ENCODE results near the gene IMMP2L. TPM values are rescaled to one million over a fixed set of nuclear protein-coding genes. Genes with fewer than 3 reads are reported as not detected.

The IMMP2L gene
- total RNA-seq, 1 donor from 2014 or later, result 11.2 TPM

- Mint-ChIP-seq H3K4me1 (ENCODE audit: unreplicated experiment) (no peaks in the 10 kb centered on the region), H3K27ac (ENCODE audit: unreplicated experiment) (no peak overlapping the region), H3K27me3 (ENCODE audit: unreplicated experiment) (no peaks in the 10 kb centered on the region), H3K9me3 (ENCODE audit: unreplicated experiment) (no peaks in the 10 kb centered on the region), H3K4me3 (ENCODE audit: unreplicated experiment) (no peak overlapping the region), H3K36me3 (ENCODE audit: low read depth, unreplicated experiment) (no peaks in the 10 kb centered on the region)
- no peak for DNase-seq (ENCODE audit: low spot score)
- TF ChIP-seq CTCF (IDR thresholded peaks at IDR 0.05; ENCODE audit: unreplicated experiment), result no peak
Observed at GRCh38 chr7:111424768-111425167, 137.5 kb downstream of the IMMP2L start.

DNA sequence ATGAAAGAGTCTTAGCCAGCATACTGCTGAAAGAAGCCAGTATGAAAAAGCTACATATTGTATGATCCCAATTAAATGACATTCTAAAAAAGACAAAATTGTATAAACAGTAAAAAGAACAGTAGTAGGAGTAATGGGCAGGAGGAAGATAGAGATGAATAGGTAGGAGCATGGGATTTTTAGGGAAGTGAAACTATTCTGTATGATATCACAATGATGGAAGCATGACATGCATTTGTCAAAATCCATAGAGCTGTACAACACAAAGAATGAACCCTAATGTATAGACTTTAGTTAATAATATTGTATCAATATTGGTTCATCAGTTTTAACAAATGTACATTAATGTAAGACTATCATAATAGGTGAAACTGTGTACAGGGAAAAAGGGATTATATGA, 147.9 kb downstream of the IMMP2L start:
- Mint-ChIP-seq H3K36me3 (ENCODE audit: low read depth, unreplicated experiment) (no peaks in the 10 kb centered on the region), H3K27me3 (ENCODE audit: unreplicated experiment) (peaks cover 2% of the 10 kb centered on the region), H3K4me3 (ENCODE audit: unreplicated experiment) (no peak overlapping the region), H3K9me3 (ENCODE audit: unreplicated experiment) (no peaks in the 10 kb centered on the region), H3K4me1 (ENCODE audit: unreplicated experiment) (peaks cover 4% of the 10 kb centered on the region), H3K27ac (ENCODE audit: unreplicated experiment) (no peak overlapping the region)
- TF ChIP-seq CTCF (IDR thresholded peaks at IDR 0.05; ENCODE audit: unreplicated experiment), result no peak
- DNase-seq (ENCODE audit: low spot score), result no peak

GRCh38 chr7:111413739-111414138, 148.6 kb downstream of the IMMP2L start:
- no peaks in the 10 kb centered on the region for H3K9me3 Mint-ChIP-seq (ENCODE audit: unreplicated experiment)

GRCh38 chr7:111410899-111411298, 151.4 kb downstream of the IMMP2L start:
- H3K36me3 Mint-ChIP-seq (ENCODE audit: low read depth, unreplicated experiment), result no peaks in the 10 kb centered on the region
- peaks cover 4% of the 10 kb centered on the region for H3K4me1 Mint-ChIP-seq (ENCODE audit: unreplicated experiment)
- H3K9me3 Mint-ChIP-seq (ENCODE audit: unreplicated experiment), result no peaks in the 10 kb centered on the region
- H3K4me3 Mint-ChIP-seq (ENCODE audit: unreplicated experiment), result no peak overlapping the region
- TF ChIP-seq CTCF (IDR thresholded peaks at IDR 0.05; ENCODE audit: unreplicated experiment), result no peak
- H3K27me3 Mint-ChIP-seq (ENCODE audit: unreplicated experiment), result peaks cover 3% of the 10 kb centered on the region
- no peak overlapping the region for H3K27ac Mint-ChIP-seq (ENCODE audit: unreplicated experiment)
- no peak for DNase-seq (ENCODE audit: low spot score)

More at GRCh38 chr7:111413739-111414138, 148.6 kb downstream of the IMMP2L start:
- no peak for DNase-seq (ENCODE audit: low spot score)
- Mint-ChIP-seq H3K27me3 (ENCODE audit: unreplicated experiment) (peaks cover 2% of the 10 kb centered on the region), H3K27ac (ENCODE audit: unreplicated experiment) (no peak overlapping the region), H3K4me1 (ENCODE audit: unreplicated experiment) (peaks cover 4% of the 10 kb centered on the region), H3K4me3 (ENCODE audit: unreplicated experiment) (no peak overlapping the region), H3K36me3 (ENCODE audit: low read depth, unreplicated experiment) (no peaks in the 10 kb centered on the region)
- TF ChIP-seq CTCF (IDR thresholded peaks at IDR 0.05; ENCODE audit: unreplicated experiment), result no peak

DNA sequence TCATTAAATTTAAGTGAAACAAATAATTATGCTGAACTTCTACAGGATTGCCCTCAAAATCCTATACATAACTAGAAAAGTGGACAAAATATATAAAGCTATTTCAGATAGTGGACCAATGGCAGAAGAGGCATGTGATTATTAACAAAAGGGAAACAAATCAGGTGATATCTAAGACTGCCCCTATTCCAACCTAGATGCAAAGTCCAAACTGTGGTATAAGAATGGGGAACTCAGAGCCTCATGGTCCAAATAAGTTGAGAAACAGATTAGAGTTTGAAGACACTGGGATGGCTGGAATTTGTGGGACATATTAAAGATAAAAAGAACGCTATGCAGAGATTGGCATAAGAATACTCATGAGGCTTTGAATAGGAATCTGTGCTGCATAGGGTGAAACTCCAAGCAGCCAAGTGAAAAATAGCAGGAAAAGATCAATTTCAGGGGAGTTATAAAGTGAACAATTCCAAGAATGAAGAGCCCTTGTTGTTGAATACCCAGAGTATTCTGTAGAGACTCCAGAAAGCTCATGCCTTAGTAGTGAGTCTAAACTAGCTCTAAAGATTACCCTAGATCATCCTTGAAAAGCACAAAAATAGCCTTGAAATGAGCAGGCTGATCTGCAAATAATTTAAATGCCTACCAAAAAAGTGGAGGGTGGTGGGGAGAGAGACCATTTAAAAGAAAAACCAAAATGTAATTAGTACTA, 152.4 kb downstream of the IMMP2L start:
- Mint-ChIP-seq H3K36me3 (ENCODE audit: low read depth, unreplicated experiment) (no peaks in the 10 kb centered on the region), H3K27me3 (ENCODE audit: unreplicated experiment) (peaks cover 3% of the 10 kb centered on the region), H3K4me3 (ENCODE audit: unreplicated experiment) (no peak overlapping the region), H3K27ac (ENCODE audit: unreplicated experiment) (no peak overlapping the region), H3K4me1 (ENCODE audit: unreplicated experiment) (peaks cover 4% of the 10 kb centered on the region), H3K9me3 (ENCODE audit: unreplicated experiment) (no peaks in the 10 kb centered on the region)
- no peak for DNase-seq (ENCODE audit: low spot score)
- no peak for TF ChIP-seq CTCF (IDR thresholded peaks at IDR 0.05; ENCODE audit: unreplicated experiment)
